WTC11 (cell line): ENCODE measurements around the gene NME4. TPM values are rescaled to one million over a fixed set of nuclear protein-coding genes. Genes with fewer than 3 reads are reported as not detected.
A peak's percentile ranks its signal among the peaks of the same experiment; 100 is the strongest.

Source experiments
- ATAC-seq: fragments of 200-7000 bp; cut with Tn5 transposase; 2 replicates; pipeline ENCODE4 v1.10.0; 2021; ENCODE audit warnings: mild to moderate bottlenecking, moderate library complexity
- CTCF ChIA-PET: fragments of 300-600 bp; sonication (Branson Sonifier 250); formaldehyde crosslinking; loops from one replicate; lab custom pipeline; 2021; ENCODE audit warnings: antibody characterized with exemption; lab: Charles Lee
- POLR2A ChIA-PET: fragments of 350-600 bp; sonication (Branson Sonifier 250); formaldehyde crosslinking; loops from one replicate; lab custom pipeline; 2021; ENCODE audit warnings: antibody characterized with exemption; lab: Charles Lee
- DNase-seq: peaks from one replicate; pipeline ENCODE4 v3.0.0; 2021; ENCODE audit warnings: low spot score
- H3K27ac Mint-ChIP-seq: 2 replicates; pipeline ENCODE4 v1.8.0; 2021; ENCODE audit warnings: mixed read lengths
- H3K27me3 Mint-ChIP-seq: 2 replicates; pipeline ENCODE4 v1.8.0; 2021; ENCODE audit warnings: low read depth, mild to moderate bottlenecking, moderate library complexity, mixed read lengths
- H3K36me3 Mint-ChIP-seq: 2 replicates; pipeline ENCODE4 v1.8.0; 2021; ENCODE audit warnings: mixed read lengths
- H3K4me1 Mint-ChIP-seq: 2 replicates; pipeline ENCODE4 v1.8.0; 2022; ENCODE audit warnings: mixed read lengths
- H3K4me3 Mint-ChIP-seq: 2 replicates; pipeline ENCODE4 v1.8.0; 2021; ENCODE audit warnings: mild to moderate bottlenecking, moderate library complexity, mixed read lengths
- H3K9me3 Mint-ChIP-seq: 2 replicates; pipeline ENCODE4 v1.8.0; 2021; ENCODE audit warnings: mixed read lengths
- ATF1 ChIP-seq: sonication (generic); formaldehyde crosslinking; IDR thresholded peaks from 2 replicates; pipeline ENCODE4 v1.8.1; 2023; ENCODE audit warnings: mild to moderate bottlenecking, moderate library complexity, missing genetic modification reagents
- CREM ChIP-seq: sonication (generic); formaldehyde crosslinking; IDR thresholded peaks from 2 replicates; pipeline ENCODE4 v1.8.1; 2022; ENCODE audit warnings: mild to moderate bottlenecking, missing genetic modification reagents, moderate library complexity
- ETV6 ChIP-seq: sonication (generic); formaldehyde crosslinking; IDR thresholded peaks from 2 replicates; pipeline ENCODE4 v1.8.1; 2022; ENCODE audit warnings: mild to moderate bottlenecking, missing genetic modification reagents
- FOXK1 ChIP-seq: sonication (generic); formaldehyde crosslinking; IDR thresholded peaks from 2 replicates; pipeline ENCODE4 v1.8.0; 2022; ENCODE audit warnings: mild to moderate bottlenecking, moderate library complexity, missing genetic modification reagents
- GABPB1 ChIP-seq: sonication (generic); formaldehyde crosslinking; IDR thresholded peaks from 2 replicates; pipeline ENCODE4 v1.8.1; 2023; ENCODE audit warnings: mild to moderate bottlenecking, missing genetic modification reagents
- HMGA2 ChIP-seq: fragments of 250-450 bp; sonication (Bioruptor Pico); IDR thresholded peaks from 2 replicates; pipeline ENCODE4 v1.4.0; 2021; ENCODE audit warnings: mild to moderate bottlenecking, moderate library complexity
- JUN ChIP-seq: sonication (generic); formaldehyde crosslinking; IDR thresholded peaks from 2 replicates; pipeline ENCODE4 v1.8.0; 2023; ENCODE audit warnings: mild to moderate bottlenecking, missing genetic modification reagents
- OVOL2 ChIP-seq: fragments of 250-450 bp; sonication (Bioruptor Pico); IDR thresholded peaks from 2 replicates; pipeline ENCODE4 v1.9.0; 2021; ENCODE audit warnings: mild to moderate bottlenecking, borderline replicate concordance
- SP1 ChIP-seq: sonication (generic); formaldehyde crosslinking; conservative IDR thresholded peaks from 2 replicates; pipeline ENCODE4 v1.8.1; 2022; ENCODE audit warnings: missing genetic modification reagents
- TEAD1 ChIP-seq: sonication (generic); formaldehyde crosslinking; IDR thresholded peaks from 2 replicates; pipeline ENCODE4 v1.8.0; 2022; ENCODE audit warnings: mild to moderate bottlenecking, missing genetic modification reagents
- USF1 ChIP-seq: sonication (generic); formaldehyde crosslinking; IDR thresholded peaks from 2 replicates; pipeline ENCODE4 v1.8.0; 2022; ENCODE audit warnings: mild to moderate bottlenecking, missing genetic modification reagents
- ZMAT4 ChIP-seq: fragments of 250-450 bp; sonication (Bioruptor Pico); IDR thresholded peaks from 2 replicates; pipeline ENCODE4 v1.9.0; 2021; ENCODE audit warnings: mild to moderate bottlenecking
- ZNF396 ChIP-seq: fragments of 250-450 bp; sonication (Bioruptor Pico); IDR thresholded peaks from 2 replicates; pipeline ENCODE4 v1.8.0; 2021; ENCODE audit warnings: mild to moderate bottlenecking, moderate library complexity, borderline replicate concordance
- ZNF416 ChIP-seq: fragments of 250-450 bp; sonication (Bioruptor Pico); IDR thresholded peaks from 2 replicates; pipeline ENCODE4 v1.9.0; 2021; ENCODE audit warnings: mild to moderate bottlenecking, inconsistent platforms
- ZNF423 ChIP-seq: fragments of 250-450 bp; sonication (Bioruptor Pico); IDR thresholded peaks from 2 replicates; pipeline ENCODE4 v2.1.2; 2022; ENCODE audit warnings: mild to moderate bottlenecking, moderate library complexity
- ZNF512 ChIP-seq: sonication (generic); formaldehyde crosslinking; IDR thresholded peaks from 2 replicates; pipeline ENCODE4 v1.8.1; 2022; ENCODE audit warnings: missing genetic modification reagents, borderline replicate concordance
- total RNA-seq: library from RNA; stranded (reverse); gene quantifications from 3 replicates; pipeline ENCODE4 v1.2.3, GENCODE V29; 2021
- TF ChIP-seq, protein P1 (sequence below): sonication (generic); formaldehyde crosslinking; IDR thresholded peaks from 2 replicates; pipeline ENCODE4 v1.8.0; 2023; ENCODE audit warnings: missing genetic modification reagents, mild to moderate bottlenecking, borderline replicate concordance
- TF ChIP-seq, protein P2 (sequence below): sonication (generic); formaldehyde crosslinking; IDR thresholded peaks from 2 replicates; pipeline ENCODE4 v1.8.0; 2022; ENCODE audit warnings: mild to moderate bottlenecking, missing genetic modification reagents
- TF ChIP-seq, protein P3 (sequence below): sonication (generic); formaldehyde crosslinking; IDR thresholded peaks from 2 replicates; pipeline ENCODE4 v1.8.1; 2023; ENCODE audit warnings: mild to moderate bottlenecking, missing genetic modification reagents, moderate library complexity
- TF ChIP-seq, protein P4 (sequence below): sonication (generic); formaldehyde crosslinking; IDR thresholded peaks from 2 replicates; pipeline ENCODE4 v1.8.0; 2023; ENCODE audit warnings: missing genetic modification reagents

NME4 gene
- total RNA-seq, 1 experiment from 2014 or later = 467 TPM

DNA sequence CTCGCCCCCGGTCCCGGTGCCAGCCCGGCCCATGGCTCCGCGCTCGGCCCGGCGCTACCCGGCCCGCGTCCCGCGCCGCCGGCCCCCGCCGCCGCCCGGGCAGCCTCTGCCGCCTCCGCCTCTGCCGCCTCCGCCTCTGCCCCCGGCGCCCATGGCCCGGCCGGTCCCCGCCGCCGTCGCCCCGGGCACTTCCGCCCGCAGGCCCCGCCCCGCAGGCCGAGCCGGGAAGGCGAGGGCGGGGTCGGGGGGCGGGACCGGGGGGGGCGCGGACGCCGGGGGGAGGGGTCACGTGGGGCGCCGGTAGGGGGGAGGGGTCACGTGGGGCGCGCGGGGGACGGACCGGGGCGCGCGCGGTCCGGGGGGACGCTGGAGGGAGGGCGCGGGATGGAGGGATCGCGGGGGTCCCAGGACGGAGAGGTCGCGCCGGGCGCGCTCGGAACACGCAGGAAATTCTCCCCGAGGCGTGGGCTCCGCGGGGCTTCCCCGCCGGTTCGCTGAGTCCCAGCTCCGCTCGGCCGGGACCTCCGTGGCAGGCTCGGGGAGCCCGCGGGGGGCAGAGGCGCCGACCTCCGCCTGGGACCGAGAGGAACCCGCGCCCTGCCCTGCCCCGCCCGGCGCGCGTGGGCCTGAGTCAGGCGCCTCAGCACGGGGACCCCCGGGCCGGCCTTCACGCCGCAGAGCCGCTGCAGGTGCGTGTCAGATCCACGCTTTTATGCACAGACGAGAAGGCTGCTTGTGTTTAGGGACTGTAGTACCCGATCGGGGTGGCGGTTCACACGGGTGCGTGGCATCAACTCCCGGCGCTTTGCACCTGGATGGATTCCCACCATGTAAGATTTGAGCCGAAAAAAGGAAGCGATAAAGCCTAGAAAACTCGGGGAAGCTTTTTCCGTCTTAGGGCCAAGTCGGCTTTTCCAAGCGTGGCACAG is 14.9 kb upstream of the NME4 start, which contains the start of gene PGAP6:
PGAP6 (minus strand) TSS at position 190 of the 929 bp plus-strand sequence; CDS start at position 33, 157 bp downstream.
- peaks cover 5% of the 10 kb centered on the region; the same call in 1 of the 2 replicates for H3K36me3 Mint-ChIP-seq
- H3K4me3 Mint-ChIP-seq = peak within 1 kb of the TSS; percentile 79
- TF ChIP-seq OVOL2 (no peak), ETV6 (peak; percentile 20; the same call in 1 of the 2 replicates), ZNF416 (no peak), ZNF423 (0 out of 2 replicates have a peak, but pooled peaks have one; percentile 2), ZNF396 (CRISPR knock-in tag) (no peak), FOXK1 (CRISPR knock-in tag) (no peak), USF1 (CRISPR knock-in tag) (peak; percentile 64; the same call in 1 of the 2 replicates), TEAD1 (CRISPR knock-in tag) (no peak), JUN (CRISPR knock-in tag) (0 out of 2 replicates have a peak, but pooled peaks have one; percentile 12), ZNF512 (CRISPR knock-in tag) (no peak), ZMAT4 (CRISPR knock-in tag) (no peak), SP1 (CRISPR knock-in tag) (0 out of 2 replicates have a peak, but pooled peaks have one; percentile 14), GABPB1 (CRISPR knock-in tag) (no peak), CREM (CRISPR knock-in tag) (no peak), ATF1 (CRISPR knock-in tag) (no peak), HMGA2 (CRISPR knock-in tag) (no peak)
- TF ChIP-seq, protein P1, sequence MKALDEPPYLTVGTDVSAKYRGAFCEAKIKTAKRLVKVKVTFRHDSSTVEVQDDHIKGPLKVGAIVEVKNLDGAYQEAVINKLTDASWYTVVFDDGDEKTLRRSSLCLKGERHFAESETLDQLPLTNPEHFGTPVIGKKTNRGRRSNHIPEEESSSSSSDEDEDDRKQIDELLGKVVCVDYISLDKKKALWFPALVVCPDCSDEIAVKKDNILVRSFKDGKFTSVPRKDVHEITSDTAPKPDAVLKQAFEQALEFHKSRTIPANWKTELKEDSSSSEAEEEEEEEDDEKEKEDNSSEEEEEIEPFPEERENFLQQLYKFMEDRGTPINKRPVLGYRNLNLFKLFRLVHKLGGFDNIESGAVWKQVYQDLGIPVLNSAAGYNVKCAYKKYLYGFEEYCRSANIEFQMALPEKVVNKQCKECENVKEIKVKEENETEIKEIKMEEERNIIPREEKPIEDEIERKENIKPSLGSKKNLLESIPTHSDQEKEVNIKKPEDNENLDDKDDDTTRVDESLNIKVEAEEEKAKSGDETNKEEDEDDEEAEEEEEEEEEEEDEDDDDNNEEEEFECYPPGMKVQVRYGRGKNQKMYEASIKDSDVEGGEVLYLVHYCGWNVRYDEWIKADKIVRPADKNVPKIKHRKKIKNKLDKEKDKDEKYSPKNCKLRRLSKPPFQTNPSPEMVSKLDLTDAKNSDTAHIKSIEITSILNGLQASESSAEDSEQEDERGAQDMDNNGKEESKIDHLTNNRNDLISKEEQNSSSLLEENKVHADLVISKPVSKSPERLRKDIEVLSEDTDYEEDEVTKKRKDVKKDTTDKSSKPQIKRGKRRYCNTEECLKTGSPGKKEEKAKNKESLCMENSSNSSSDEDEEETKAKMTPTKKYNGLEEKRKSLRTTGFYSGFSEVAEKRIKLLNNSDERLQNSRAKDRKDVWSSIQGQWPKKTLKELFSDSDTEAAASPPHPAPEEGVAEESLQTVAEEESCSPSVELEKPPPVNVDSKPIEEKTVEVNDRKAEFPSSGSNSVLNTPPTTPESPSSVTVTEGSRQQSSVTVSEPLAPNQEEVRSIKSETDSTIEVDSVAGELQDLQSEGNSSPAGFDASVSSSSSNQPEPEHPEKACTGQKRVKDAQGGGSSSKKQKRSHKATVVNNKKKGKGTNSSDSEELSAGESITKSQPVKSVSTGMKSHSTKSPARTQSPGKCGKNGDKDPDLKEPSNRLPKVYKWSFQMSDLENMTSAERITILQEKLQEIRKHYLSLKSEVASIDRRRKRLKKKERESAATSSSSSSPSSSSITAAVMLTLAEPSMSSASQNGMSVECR (CRISPR knock-in tag) = no peak
- TF ChIP-seq, protein P2, sequence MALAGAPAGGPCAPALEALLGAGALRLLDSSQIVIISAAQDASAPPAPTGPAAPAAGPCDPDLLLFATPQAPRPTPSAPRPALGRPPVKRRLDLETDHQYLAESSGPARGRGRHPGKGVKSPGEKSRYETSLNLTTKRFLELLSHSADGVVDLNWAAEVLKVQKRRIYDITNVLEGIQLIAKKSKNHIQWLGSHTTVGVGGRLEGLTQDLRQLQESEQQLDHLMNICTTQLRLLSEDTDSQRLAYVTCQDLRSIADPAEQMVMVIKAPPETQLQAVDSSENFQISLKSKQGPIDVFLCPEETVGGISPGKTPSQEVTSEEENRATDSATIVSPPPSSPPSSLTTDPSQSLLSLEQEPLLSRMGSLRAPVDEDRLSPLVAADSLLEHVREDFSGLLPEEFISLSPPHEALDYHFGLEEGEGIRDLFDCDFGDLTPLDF (CRISPR knock-in tag) = no peak
- TF ChIP-seq, protein P3, sequence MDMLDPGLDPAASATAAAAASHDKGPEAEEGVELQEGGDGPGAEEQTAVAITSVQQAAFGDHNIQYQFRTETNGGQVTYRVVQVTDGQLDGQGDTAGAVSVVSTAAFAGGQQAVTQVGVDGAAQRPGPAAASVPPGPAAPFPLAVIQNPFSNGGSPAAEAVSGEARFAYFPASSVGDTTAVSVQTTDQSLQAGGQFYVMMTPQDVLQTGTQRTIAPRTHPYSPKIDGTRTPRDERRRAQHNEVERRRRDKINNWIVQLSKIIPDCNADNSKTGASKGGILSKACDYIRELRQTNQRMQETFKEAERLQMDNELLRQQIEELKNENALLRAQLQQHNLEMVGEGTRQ (CRISPR knock-in tag) = peak; percentile 82
- TF ChIP-seq, protein P4, sequence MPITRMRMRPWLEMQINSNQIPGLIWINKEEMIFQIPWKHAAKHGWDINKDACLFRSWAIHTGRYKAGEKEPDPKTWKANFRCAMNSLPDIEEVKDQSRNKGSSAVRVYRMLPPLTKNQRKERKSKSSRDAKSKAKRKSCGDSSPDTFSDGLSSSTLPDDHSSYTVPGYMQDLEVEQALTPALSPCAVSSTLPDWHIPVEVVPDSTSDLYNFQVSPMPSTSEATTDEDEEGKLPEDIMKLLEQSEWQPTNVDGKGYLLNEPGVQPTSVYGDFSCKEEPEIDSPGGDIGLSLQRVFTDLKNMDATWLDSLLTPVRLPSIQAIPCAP = peak; percentile 33; the same call in 1 of the 2 replicates
- peaks cover 40% of the 10 kb centered on the region for H3K4me1 Mint-ChIP-seq
- peak; percentile 57 for DNase-seq
- POLR2A ChIA-PET = interaction anchor here (0.6 to 1.6 kb wide), 5 partner anchors 11 to 548 kb away, joined by 3 to 4 read pairs (median 4); partner anchors contain the start of gene FAM234A
- ATAC-seq = no peak
- peak within 1 kb of the TSS; percentile 98 for H3K27ac Mint-ChIP-seq
- CTCF ChIA-PET = interaction anchor here (0.7 to 2.7 kb wide), 14 partner anchors 10 to 299 kb away, joined by 3 to 17 read pairs (median 4); partner anchors contain the start of genes AXIN1, DECR2 and MRPL28
- no peaks in the 10 kb centered on the region for H3K27me3 Mint-ChIP-seq
- no peaks in the 10 kb centered on the region for H3K9me3 Mint-ChIP-seq
